Colonic mucosa (tissue), 4 donors: ENCODE results near the gene TMEM185B. TPM values are rescaled to one million over a fixed set of nuclear protein-coding genes. Genes with fewer than 3 reads are reported as not detected.
"Not testable (repeated sequence)": the region's sequence is repeated elsewhere in the genome, so short reads cannot be mapped to it uniquely, and the experiment has no call there.

Experiments used
- DNase-seq: peaks from one replicate; pipeline ENCODE4 v3.0.0-alpha.2; 2020
- H3K27ac ChIP-seq: fragments of 200-600 bp; one replicate; pipeline ENCODE4 v1.8.0; 2021
- H3K27me3 ChIP-seq: fragments of 200-600 bp; one replicate; pipeline ENCODE4 v1.8.0; 2021
- H3K36me3 ChIP-seq: fragments of 200-600 bp; one replicate; pipeline ENCODE4 v1.8.0; 2021
- H3K4me1 ChIP-seq: fragments of 200-600 bp; one replicate; pipeline ENCODE4 v1.8.0; 2021; ENCODE audit warnings: mild to moderate bottlenecking
- H3K4me3 ChIP-seq: fragments of 200-600 bp; one replicate; pipeline ENCODE4 v1.8.0; 2021
- H3K9ac ChIP-seq, 2 donors: one replicate each; pipeline ENCODE4 v1.7.0; 2013; ENCODE audit warnings: control low read depth in 2 of 2, low read depth in 2 of 2, low read length in 2 of 2
- H3K9me3 ChIP-seq: fragments of 200-600 bp; one replicate; pipeline ENCODE4 v1.8.0; 2021
- intact Hi-C: fragments of 100-400 bp; cut with DNase I; formaldehyde crosslinking; loops from one replicate; pipeline ENCODE4 v1.14.1; 2022
- total RNA-seq, 2 donors: library from RNA; stranded (reverse); fragmentation: NEBNext Ultra II Directional in 1 of 2; extraction: Animal tissue kit (Norgen Biotek cat#: 25700) in 1 of 2; gene quantifications; one replicate each; pipeline ENCODE4 v1.2.1, GENCODE V29; 2021
- TF ChIP-seq, protein P1 (sequence below): fragments of 200-600 bp; IDR thresholded peaks from one replicate; pipeline ENCODE4 v1.8.0; 2022; ENCODE audit warnings: antibody characterized with exemption, mild to moderate bottlenecking
- donor health status: healthy.
- donor health status: DM: no; HTN: no; CAD: no.
- donor health status: DM: no; HTN: no; CAD: no.

The TMEM185B gene
- total RNA-seq, 2 donors from 2014 or later, result 14.4 to 16.5 TPM

DNA sequence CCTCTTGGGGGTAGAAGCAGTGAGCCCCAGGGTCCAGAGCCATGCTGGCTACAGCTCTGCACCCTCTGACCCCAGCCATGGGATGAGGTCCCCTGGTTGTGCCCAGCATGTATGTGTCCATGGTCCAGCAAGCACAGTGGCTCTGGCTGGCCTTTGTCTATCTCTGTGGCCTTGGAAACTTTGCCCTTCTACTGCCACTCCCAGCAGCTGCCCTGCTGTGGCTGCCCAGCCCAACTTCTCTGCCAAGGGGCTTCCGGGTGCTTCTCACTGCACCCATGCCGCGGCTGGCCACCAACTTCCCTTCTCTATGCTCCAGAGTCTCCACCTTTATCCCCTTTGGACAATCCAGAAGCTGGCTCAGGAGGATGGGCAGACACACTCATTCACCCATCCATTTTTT is 18.8 kb downstream of the TMEM185B start:
- TF ChIP-seq, protein P1, sequence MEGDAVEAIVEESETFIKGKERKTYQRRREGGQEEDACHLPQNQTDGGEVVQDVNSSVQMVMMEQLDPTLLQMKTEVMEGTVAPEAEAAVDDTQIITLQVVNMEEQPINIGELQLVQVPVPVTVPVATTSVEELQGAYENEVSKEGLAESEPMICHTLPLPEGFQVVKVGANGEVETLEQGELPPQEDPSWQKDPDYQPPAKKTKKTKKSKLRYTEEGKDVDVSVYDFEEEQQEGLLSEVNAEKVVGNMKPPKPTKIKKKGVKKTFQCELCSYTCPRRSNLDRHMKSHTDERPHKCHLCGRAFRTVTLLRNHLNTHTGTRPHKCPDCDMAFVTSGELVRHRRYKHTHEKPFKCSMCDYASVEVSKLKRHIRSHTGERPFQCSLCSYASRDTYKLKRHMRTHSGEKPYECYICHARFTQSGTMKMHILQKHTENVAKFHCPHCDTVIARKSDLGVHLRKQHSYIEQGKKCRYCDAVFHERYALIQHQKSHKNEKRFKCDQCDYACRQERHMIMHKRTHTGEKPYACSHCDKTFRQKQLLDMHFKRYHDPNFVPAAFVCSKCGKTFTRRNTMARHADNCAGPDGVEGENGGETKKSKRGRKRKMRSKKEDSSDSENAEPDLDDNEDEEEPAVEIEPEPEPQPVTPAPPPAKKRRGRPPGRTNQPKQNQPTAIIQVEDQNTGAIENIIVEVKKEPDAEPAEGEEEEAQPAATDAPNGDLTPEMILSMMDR, result no peak
- Histone ChIP-seq H3K27ac (no peak overlapping the region), H3K27me3 (no peaks in the 10 kb centered on the region), H3K4me1 (no peaks in the 10 kb centered on the region), H3K36me3 (no peaks in the 10 kb centered on the region), H3K4me3 (no peak overlapping the region), H3K9ac (no peak overlapping the region), H3K9me3 (no peaks in the 10 kb centered on the region)
- intact Hi-C loops, result loop anchor here (10.0 kb wide), 1 partner anchor 110 kb away; no protein-coding TSS in a partner anchor
- DNase-seq, result no peak

DNA sequence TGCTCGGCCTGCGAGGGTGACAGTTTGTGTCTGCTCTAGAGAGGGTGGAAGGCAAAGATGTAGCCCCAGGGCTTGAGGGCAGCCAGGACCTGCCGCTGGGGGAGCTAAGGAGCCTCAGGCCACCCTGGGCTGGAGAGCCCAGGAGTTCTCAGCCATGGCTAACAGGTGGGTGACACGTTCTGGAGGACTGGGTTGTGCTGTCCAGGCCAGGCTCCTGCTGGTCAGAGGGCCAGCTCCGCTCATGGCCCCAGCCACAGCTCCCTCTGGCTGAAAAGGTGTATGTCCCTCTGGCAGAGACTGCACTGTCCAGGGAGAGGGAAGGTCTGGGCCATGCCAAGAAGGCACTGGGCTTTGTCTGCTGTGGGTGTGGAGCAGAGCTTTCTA is 19.2 kb downstream of the TMEM185B start:
- Histone ChIP-seq H3K9ac (no peak overlapping the region), H3K4me3 (no peak overlapping the region), H3K27me3 (no peaks in the 10 kb centered on the region), H3K27ac (no peak overlapping the region), H3K36me3 (no peaks in the 10 kb centered on the region), H3K9me3 (no peaks in the 10 kb centered on the region), H3K4me1 (no peaks in the 10 kb centered on the region)
- DNase-seq, result no peak
- intact Hi-C loops, result loop anchor here (10.0 kb wide), 1 partner anchor 111 kb away; no protein-coding TSS in a partner anchor
- TF ChIP-seq, protein P1, result no peak

DNA sequence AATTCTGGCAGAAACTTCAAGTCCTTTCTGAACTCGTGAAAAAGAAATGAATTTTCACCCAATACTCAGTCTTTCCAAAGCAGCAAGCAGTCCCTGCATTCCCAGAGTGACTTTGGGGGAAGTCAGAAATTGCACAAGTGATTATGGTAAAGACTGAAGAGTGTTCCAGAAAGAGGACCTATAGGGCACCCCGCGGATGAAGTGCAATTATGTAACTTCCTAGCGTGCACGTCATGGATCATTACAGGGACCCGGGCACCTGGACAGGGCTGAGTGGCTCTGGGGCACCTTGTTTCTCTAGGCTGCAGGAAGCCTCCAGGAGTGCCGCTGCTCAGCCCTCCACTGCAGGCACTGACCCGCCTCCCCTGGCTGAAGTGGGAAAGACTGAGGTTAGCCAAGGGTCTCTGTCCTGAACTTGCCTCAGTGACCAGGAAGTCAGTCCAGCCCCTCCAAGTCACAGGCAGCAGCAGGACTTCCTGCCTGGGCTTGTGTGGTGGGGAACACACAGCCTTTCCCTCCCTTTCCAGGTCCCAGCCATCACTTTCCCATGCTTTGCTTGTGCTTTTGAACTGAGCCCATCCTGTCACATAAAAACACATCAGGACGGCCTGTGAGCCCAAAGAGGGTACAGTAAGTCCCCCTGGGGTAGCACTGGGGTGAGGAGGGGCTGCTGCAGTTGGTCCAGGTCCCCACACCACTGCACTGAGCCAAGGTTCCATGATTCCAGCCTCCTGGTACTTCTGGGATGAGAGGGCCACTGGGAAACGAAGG is 19.8 kb downstream of the TMEM185B start:
- Histone ChIP-seq H3K27ac (no peak overlapping the region), H3K36me3 (no peaks in the 10 kb centered on the region), H3K4me1 (no peaks in the 10 kb centered on the region), H3K9ac (no peak overlapping the region), H3K4me3 (no peak overlapping the region), H3K27me3 (no peaks in the 10 kb centered on the region), H3K9me3 (no peaks in the 10 kb centered on the region)
- TF ChIP-seq, protein P1, result no peak
- no peak for DNase-seq
- intact Hi-C loops, result loop anchor here (10.0 kb wide), 1 partner anchor 111 kb away; no protein-coding TSS in a partner anchor

DNA sequence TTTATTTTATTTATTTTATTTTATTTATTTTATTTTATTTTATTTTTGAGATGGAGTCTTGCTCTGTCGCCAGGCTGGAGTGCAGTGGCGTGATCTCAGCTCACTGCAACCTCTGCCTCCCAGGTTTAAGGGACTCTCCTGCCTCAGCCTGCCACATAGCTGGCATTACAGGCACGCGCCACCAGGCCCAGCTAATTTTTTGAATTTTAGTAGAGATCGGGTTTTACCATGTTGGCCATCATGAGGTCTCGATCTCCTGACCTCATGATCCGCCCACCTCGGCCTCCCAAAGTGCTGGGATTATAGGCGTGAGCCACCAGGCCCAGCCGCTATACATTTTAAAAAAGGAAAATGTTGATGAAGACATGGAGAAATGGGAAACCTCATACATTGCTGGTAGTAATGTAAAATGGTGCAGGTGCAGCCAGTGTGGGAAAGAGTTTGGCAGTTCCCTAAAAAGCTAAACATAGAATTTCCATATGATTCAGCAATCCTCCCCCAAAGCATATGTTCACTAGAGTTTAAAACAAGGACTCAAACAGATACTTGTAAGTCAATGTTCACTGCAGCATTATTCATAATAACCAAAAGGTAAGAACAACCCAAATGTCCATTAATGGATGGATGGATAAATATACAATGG is 23.3 kb downstream of the TMEM185B start:
- not testable (repeated sequence) for H3K27me3 ChIP-seq, H3K9ac ChIP-seq, H3K9me3 ChIP-seq, H3K4me1 ChIP-seq, H3K4me3 ChIP-seq, DNase-seq, H3K36me3 ChIP-seq, H3K27ac ChIP-seq
- intact Hi-C loops, result loop anchor here (10.0 kb wide), 1 partner anchor 115 kb away; no protein-coding TSS in a partner anchor

DNA sequence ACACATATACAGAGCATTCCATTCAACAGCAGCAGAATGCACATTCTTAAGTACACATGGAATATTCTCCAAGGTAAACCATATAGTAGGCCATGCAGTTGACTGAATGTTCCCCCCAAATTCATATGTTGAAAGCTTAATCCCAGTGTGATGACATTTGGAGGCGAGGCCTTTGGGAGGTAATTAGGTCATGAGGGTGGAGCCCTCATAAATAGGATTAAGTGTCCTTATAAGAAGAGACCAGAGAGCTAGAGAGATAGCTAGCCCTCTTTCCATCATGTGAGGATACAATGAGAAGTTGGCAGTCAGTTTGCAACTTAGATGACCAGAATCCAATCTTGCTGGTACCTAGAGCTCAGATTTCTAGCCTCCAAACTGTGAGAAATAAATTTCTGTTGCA is 27.6 kb downstream of the TMEM185B start:
- H3K27me3 ChIP-seq, result no peaks in the 10 kb centered on the region
- no peaks in the 10 kb centered on the region for H3K9me3 ChIP-seq
- TF ChIP-seq, protein P1, result no peak
- no peaks in the 10 kb centered on the region for H3K4me1 ChIP-seq
- intact Hi-C loops, result no loop called here
- no peak overlapping the region for H3K9ac ChIP-seq
- no peak overlapping the region for H3K27ac ChIP-seq
- H3K36me3 ChIP-seq, result no peaks in the 10 kb centered on the region
- DNase-seq, result no peak
- H3K4me3 ChIP-seq, result no peak overlapping the region

DNA sequence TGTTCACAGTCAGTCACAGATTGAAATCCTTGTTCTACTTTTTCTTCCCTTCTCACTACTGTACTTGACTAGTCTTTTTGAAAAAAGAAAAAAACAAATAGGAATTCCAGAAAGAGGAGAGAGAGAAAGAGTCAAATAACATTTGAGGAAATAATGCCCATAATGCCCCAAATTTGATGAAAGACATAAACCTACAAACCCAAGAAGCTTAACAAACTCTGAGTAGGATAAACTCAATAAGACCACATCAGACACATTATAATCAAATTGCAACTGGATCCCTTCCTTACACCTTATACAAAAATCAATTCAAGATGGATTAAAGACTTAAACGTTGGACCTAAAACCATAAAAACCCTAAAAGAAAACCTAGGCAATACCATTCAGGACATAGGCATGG is 30.9 kb downstream of the TMEM185B start:
- TF ChIP-seq, protein P1, result no peak
- Histone ChIP-seq H3K4me1 (no peaks in the 10 kb centered on the region), H3K36me3 (no peaks in the 10 kb centered on the region), H3K9me3 (no peaks in the 10 kb centered on the region), H3K4me3 (no peak overlapping the region), H3K27ac (no peak overlapping the region), H3K9ac (no peak overlapping the region), H3K27me3 (no peaks in the 10 kb centered on the region)
- intact Hi-C loops, result no loop called here
- no peak for DNase-seq
